Transverse colon (tissue), 4 donors: ENCODE results near the gene CLBA1. TPM values are rescaled to one million over a fixed set of nuclear protein-coding genes. Genes with fewer than 3 reads are reported as not detected.

ENCODE experiments used
- DNase-seq: peaks from one replicate; pipeline ENCODE4 v3.0.0-alpha.2; 2019
- H3K27ac ChIP-seq, 4 donors: fragments of 200-600 bp; sonication (generic); 2 replicates each; pipeline ENCODE4 v1.5.1; 2016 to 2018; ENCODE audit warnings: inconsistent platforms in 4 of 4
- H3K27me3 ChIP-seq: fragments of 200-600 bp; sonication (generic); 2 replicates; pipeline ENCODE4 v1.5.1; 2017; ENCODE audit warnings: inconsistent platforms
- H3K36me3 ChIP-seq, 4 donors: fragments of 200-600 bp; sonication (generic); 2 replicates each; pipeline ENCODE4 v1.5.1; 2017 to 2019; ENCODE audit warnings: inconsistent platforms in 4 of 4
- H3K4me1 ChIP-seq, 4 donors: fragments of 200-600 bp; sonication (generic); 2 replicates each; pipeline ENCODE4 v1.5.1; 2017 to 2020; ENCODE audit warnings: inconsistent platforms in 4 of 4
- H3K4me3 ChIP-seq, 4 donors: fragments of 200-600 bp; sonication (generic); 1 replicate in 1 of 4; 2 replicates in 3 of 4; pipeline versions ENCODE4 v1.5.1 to v1.6.1; 2017 to 2019; ENCODE audit warnings: inconsistent platforms in 4 of 4
- H3K9me3 ChIP-seq, 2 donors: fragments of 200-600 bp; sonication (generic); 2 replicates each; pipeline ENCODE4 v1.5.1; 2017 to 2019; ENCODE audit warnings: inconsistent platforms in 2 of 2
- CTCF ChIP-seq, 5 experiments: fragments of 200-600 bp in 3 of 5; fragments of 450-650 bp in 2 of 5; sonication (generic) in 3 of 5; IDR thresholded peaks; 1 replicate in 2 of 5; 2 replicates in 3 of 5; pipeline ENCODE4 v1.5.1; 2016 to 2017; ENCODE audit warnings: antibody characterized with exemption in 5 of 5, inconsistent platforms in 3 of 5, mild to moderate bottlenecking in 2 of 5, moderate library complexity in 1 of 5
- EP300 ChIP-seq: sonication (generic); formaldehyde crosslinking; IDR thresholded peaks from one replicate; pipeline ENCODE4 v1.6.1; 2017; ENCODE audit warnings: antibody characterized with exemption, low read depth
- POLR2A ChIP-seq: fragments of 450-650 bp; IDR thresholded peaks from one replicate; pipeline ENCODE4 v1.6.1; 2016; ENCODE audit warnings: antibody characterized with exemption, mild to moderate bottlenecking, moderate library complexity
- POLR2AphosphoS5 ChIP-seq, 3 donors: sonication (generic); formaldehyde crosslinking; IDR thresholded peaks; one replicate each; pipeline ENCODE4 v1.6.1; 2016; ENCODE audit warnings: antibody characterized with exemption in 3 of 3
- WGBS, 2 donors: methylation state at CpG; one replicate each; pipeline ENCODE4 v1.1.5; 2018; ENCODE audit warnings: low coverage in 1 of 2; 5-methylcytosine and 5-hydroxymethylcytosine counted together
- in situ Hi-C, 4 donors: fragments of 200-750 bp; cut with MboI; loops; one replicate each; pipeline versions ENCODE4 v1.15.0 to v1.15.1; 2017; ENCODE audit warnings: low sequenced_read_pairs in 3 of 4, low pct_ligation_motif_present in 1 of 4, low pct_unique_long_range_greater_than_20kb in 1 of 4
- intact Hi-C: fragments of 100-400 bp; cut with DNase I; formaldehyde crosslinking; loops from one replicate; pipeline ENCODE4 v1.15.1; 2023; ENCODE audit warnings: low total_unique reads
- total RNA-seq, 4 donors: library from RNA; depleted of rRNA; stranded (reverse); fragments of >200 nt; gene quantifications; one replicate each; pipeline ENCODE4 v1.1.0, GENCODE V29; 2016

Gene CLBA1
- total RNA-seq, 4 donors from 2014 or later: 0.40 to 6.7 (median 5.3) TPM

- peak within 1 kb of the TSS; percentile 30 to 55 (median 44) for H3K4me3 ChIP-seq
- in situ Hi-C loops (loop anchor here in 1 of 4 donors (10.0 kb wide), 1 partner anchor 67 kb away; no protein-coding TSS in a partner anchor), intact Hi-C loops (loop anchor here (2.0 to 5.0 kb wide), 2 partner anchors 43 to 69 kb away; partner anchors contain the start of gene CDCA4)
- peaks cover 43 to 56% (median 52%) of the 10 kb centered on the region in 4 donors for H3K4me1 ChIP-seq
- peak; percentile 79 for DNase-seq
- WGBS, 2 donors: 7% methylated on average over 36 of the region's 111 CpGs; no CpG with 5 or more reads in 1 of the 2 donors
- no peaks in the 10 kb centered on the region for H3K36me3 ChIP-seq
- no peaks in the 10 kb centered on the region for H3K9me3 ChIP-seq
- TF ChIP-seq CTCF (IDR thresholded peaks at IDR 0.05): no peak
- no peak for TF ChIP-seq EP300
- peak in 2 of 3 donors; percentile 55 to 59 for TF ChIP-seq POLR2AphosphoS5 (IDR thresholded peaks at IDR 0.05)
- H3K27me3 ChIP-seq: peaks cover 43% of the 10 kb centered on the region
- peak within 1 kb of the TSS; percentile 42 to 60 (median 52) for H3K27ac ChIP-seq
Observed at GRCh38 chr14:104977681-104978653, 7.6 kb upstream of the CLBA1 start, which contains the start of gene AHNAK2. TSS of gene AHNAK2 (minus strand) at chr14:104978374. CDS start at chr14:104978237, 137 bp downstream.

GRCh38 chr14:104978746-104979691 is 6.6 kb upstream of the CLBA1 start:
- WGBS, 2 donors: 47 to 82% methylated on average over 6 to 29 of the region's 32 CpGs
- Histone ChIP-seq H3K36me3 (no peaks in the 10 kb centered on the region), H3K4me1 (peaks cover 32 to 46% (median 44%) of the 10 kb centered on the region in 4 donors), H3K27me3 (peaks cover 43% of the 10 kb centered on the region), H3K27ac (peak overlapping the region; percentile 30 to 47 (median 37)), H3K9me3 (no peaks in the 10 kb centered on the region), H3K4me3 (peak overlapping the region in 2 of 4 donors; percentile 50 to 55)
- DNase-seq: no peak
- in situ Hi-C loops (loop anchor here in 1 of 4 donors (10.0 kb wide), 1 partner anchor 66 kb away; no protein-coding TSS in a partner anchor), intact Hi-C loops (loop anchor here (2.0 to 5.0 kb wide), 2 partner anchors 42 to 68 kb away; partner anchors contain the start of gene CDCA4)
- TF ChIP-seq CTCF (IDR thresholded peaks at IDR 0.05) (no peak), EP300 (no peak), POLR2A (no peak), POLR2AphosphoS5 (IDR thresholded peaks at IDR 0.05) (no peak)

- TF ChIP-seq CTCF (IDR thresholded peaks at IDR 0.05) (no peak), EP300 (peak; percentile 75), POLR2AphosphoS5 (IDR thresholded peaks at IDR 0.05) (peak in 2 of 3 donors; percentile 54 to 79)
- intact Hi-C loops: loop anchor here (2.0 to 5.0 kb wide), 2 partner anchors 41 to 67 kb away; partner anchors contain the start of gene CDCA4
- H3K36me3 ChIP-seq: no peaks in the 10 kb centered on the region
- WGBS, 2 donors: 50 to 57% methylated on average over 1 to 19 of the region's 19 CpGs
- no peaks in the 10 kb centered on the region for H3K9me3 ChIP-seq
- peak overlapping the region; percentile 28 to 38 (median 33) for H3K27ac ChIP-seq
- H3K4me3 ChIP-seq: no peak overlapping the region
- DNase-seq: no peak
- in situ Hi-C loops: loop anchor here in 1 of 4 donors (10.0 kb wide), 1 partner anchor 65 kb away; no protein-coding TSS in a partner anchor
- H3K4me1 ChIP-seq: peaks cover 26 to 38% (median 34%) of the 10 kb centered on the region in 4 donors
- H3K27me3 ChIP-seq: peaks cover 34% of the 10 kb centered on the region
Observed at GRCh38 chr14:104979758-104980610, 5.6 kb upstream of the CLBA1 start.
